SW 1271 (cell line): ENCODE data around the gene WNT2.
"Not testable (repeated sequence)": the region's sequence is repeated elsewhere in the genome, so short reads cannot be mapped to it uniquely, and the experiment has no call there.

Experiments used
- DNase-seq, 2 experiments: peaks; one replicate each; lab custom pipeline; 2025; lab: John Stamatoyannopoulos, UW

Gene WNT2

GRCh38 chr7:117259615-117260014 is 63.2 kb downstream of the WNT2 start:
- DNase-seq, result no peak

DNA sequence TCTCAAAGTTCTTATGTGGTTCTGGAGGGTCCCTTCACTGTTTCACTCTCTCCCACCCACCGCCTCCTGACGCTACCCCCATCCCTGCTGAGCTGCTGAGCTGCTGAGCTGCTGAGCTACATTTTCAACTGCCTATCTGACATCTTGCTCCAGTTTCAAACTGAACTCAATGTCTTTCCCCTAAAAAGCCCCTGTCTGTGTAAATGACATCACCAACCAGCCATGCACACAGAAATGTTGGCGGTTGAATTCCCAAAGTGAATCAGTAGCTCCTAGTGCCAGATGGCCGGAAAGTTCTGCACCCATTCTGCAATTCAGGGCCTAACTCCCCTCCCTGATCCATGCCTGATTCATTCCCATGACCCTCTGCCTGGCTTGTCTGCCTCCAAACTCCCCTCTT is 71.2 kb downstream of the WNT2 start:
- DNase-seq, result no peak

- DNase-seq, result no peak
These were observed 72.1 kb downstream of the WNT2 start for GRCh38 chr7:117250801-117251200.

- no peak for DNase-seq
These were observed 72.6 kb downstream of the WNT2 start for GRCh38 chr7:117250245-117250644.

DNA sequence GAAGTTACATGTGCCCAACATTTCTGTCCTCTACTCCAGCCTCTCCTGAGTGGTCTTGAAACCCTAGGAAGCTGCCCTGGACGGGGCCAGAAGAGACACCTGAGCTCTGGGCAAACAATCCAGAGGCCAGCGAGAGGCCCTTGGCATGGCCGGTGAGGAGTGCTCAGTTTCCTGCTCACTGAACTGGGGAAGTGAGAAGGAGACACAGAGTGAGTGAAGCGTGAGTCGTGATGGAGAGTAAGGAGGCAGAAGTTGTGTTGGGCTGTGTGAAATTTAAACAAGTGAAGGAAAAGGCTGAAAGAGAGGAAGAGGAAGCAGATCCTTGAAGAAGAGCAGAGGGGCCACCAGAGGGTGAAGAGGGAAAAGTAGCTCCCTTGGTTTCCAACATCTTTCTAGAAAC is 73.2 kb downstream of the WNT2 start:
- no peak for DNase-seq

GRCh38 chr7:117248829-117249228 is 74.0 kb downstream of the WNT2 start:
- DNase-seq, result no peak

- no peak for DNase-seq
These were observed 75.0 kb downstream of the WNT2 start for GRCh38 chr7:117247809-117248208.

DNA sequence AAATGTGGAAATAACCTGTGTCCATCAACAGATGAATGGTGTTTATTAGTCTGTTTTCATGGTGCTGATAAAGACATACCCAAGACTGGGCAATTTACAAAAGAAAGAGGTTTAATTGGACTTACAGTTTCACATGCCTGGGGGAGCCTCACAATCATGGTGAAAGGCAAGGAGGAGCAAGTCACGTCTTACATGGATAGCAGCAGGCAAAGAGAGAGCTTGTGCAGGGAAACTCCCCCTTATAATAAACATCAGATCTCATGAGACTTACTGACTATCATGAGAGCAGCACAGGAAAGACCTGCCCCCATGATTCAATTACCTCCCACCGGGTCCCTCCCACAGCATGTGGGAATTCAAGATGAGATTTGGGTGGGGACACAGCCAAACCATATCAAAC is 77.2 kb downstream of the WNT2 start:
- not testable (repeated sequence) for DNase-seq

DNA sequence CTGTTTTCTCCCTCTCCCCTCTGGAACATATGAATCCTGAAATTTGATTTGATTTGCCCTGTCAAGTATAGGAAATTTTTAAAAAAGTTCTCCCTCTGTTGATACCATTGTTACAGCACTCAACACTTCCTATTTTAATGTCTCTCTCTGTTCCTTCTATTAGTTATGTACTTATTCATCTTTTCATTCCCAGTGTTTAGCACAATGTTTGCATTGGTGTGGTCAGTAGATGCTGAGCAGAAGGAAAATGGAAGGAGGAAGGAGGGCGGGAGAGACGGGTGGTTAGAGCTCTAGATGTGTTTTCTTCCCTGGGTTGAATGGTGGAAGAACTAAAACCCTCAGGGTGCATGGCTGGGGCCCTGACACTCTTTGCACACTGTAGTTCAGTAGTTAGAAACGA is 79.5 kb downstream of the WNT2 start:
- DNase-seq, result no peak

DNA sequence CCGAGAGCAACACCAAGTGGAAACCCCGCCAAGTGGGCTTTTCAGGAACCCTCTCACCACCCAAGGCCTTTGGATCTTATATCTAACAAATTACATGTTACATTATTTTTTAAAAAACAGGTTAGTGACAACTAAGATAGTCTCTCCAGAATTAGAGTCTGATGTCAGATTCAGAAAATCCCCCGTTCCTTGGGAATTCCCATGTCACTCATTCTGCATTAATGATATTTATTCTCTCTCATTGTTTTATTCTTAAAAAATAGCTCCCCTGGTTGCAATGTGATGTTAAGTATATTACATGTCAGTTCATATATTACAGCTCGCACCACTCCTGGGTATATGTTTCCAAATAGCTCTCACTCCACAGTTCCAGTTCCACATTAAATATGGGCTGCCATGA is 81.8 kb downstream of the WNT2 start:
- no peak for DNase-seq

- DNase-seq, result no peak
These were observed 83.9 kb downstream of the WNT2 start for GRCh38 chr7:117238937-117239336.

DNA sequence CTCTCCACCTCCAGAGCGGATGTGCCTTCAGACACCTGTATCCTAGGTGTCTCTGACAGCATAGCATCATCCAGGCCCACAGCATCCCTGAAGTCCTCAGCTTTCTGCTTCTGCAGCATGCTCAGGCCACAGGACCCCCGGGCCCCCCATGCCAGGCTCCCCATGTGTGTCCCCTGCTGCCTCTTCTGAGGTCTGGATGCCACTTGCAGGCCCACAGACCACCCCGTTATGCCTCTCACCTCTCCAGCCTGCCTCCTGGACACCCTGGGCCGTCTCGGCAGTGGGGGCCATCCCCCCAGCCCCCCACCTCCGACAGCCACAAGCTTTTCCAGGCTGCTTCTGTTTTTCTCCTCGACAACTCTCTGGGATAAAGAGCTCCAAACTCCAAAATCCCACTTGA is 84.4 kb downstream of the WNT2 start:
- DNase-seq, result no peak

DNA sequence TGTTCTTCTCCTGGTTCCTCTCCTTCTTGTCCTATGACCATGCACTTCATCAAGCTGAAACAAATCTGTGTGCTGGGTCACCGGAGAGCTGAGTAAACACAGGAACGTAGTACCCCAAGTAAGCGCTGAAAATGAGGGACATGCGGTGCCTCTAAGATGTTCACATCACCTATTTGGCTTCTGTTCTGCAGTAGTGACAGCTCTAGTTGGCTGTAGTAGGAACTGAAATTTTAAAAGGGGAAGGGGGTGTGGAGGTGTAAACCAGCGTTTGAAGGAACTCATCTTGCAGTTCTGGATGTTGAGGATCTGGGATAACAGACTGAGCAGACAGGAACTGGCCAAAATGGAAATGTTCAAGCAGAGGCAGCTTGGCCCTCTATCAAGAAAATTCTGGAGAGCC is 85.2 kb downstream of the WNT2 start:
- no peak for DNase-seq

DNA sequence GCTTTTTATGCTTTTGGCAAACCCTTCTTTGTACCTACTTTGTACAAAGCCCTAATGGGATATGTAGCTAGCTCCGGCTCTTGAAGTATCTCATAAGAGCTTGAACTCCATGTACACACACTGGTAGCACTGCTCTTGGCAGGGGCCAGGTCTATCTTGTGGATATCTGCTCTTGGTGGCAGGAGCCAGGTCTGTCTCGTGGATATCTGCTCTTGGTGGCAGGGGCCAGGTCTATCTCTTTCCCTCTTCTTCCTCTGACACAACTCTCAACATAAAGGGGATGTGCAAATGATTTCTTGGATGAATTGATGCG is 91.9 kb downstream of the WNT2 start:
- no peak for DNase-seq

GRCh38 chr7:117230276-117231046 is 92.4 kb downstream of the WNT2 start:
- no peak for DNase-seq

DNA sequence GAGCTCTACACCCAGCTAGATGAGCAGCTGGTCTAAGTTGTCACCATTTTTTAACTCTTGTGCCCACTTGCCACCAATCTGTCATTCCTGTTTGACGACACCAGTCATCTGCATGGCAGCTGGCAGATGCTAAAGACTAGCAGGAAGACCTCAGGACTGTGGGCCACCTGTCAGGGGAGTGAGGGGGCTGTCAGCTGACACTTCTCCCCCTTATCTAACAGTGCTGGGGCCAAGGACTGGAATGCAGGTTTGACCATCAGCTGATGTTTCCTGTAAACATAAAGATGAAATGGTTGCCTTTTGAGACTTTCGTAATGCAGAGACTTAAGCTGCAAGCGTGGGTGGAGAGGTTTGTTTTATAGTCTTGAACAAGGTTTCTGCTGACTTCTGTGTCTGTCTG is 93.5 kb downstream of the WNT2 start:
- no peak for DNase-seq

DNA sequence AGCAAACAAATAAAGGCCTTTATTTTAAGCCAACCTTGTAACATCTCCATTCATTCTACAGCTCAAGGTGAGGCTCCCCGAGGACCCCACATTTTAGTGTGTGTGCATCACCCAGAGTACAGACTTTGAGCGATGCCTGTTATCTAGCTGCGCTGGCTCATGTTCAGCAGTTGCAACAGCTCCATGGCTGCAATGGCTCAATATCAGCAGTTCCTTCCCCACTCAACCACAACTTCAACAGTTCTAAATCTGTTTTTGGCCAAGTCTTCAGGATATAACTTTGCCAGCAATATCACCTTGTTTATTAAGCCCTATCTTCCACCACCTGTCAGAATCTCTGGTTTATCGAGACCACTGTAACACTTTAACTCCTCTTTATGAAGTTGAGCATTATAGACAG is 95.8 kb downstream of the WNT2 start:
- no peak for DNase-seq

DNA sequence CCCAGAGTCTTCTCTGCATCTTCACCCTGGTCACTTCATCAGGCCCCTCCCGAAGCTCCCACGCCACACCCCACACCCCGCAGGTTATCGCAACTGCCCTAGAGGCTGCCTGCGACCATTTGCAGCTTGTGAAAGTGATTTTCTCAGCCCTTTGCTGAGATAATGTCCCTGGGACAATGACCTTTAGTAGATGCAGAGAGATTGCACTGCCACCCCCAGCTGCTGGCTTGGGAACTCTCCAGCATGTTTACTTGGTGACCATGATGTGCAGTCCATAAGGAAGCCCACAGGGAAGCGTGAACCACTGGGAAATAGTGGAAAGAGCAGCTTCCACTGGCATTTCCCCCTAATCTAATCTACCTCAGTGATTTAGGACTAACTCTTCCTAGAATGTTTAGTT is 97.3 kb downstream of the WNT2 start:
- DNase-seq, result no peak
